HepG2 (cell line): ENCODE data around the gene UBR3. TPM values are rescaled to one million over a fixed set of nuclear protein-coding genes. Genes with fewer than 3 reads are reported as not detected.

ENCODE experiments used
- ARNTL ChIP-seq: sonication (generic); formaldehyde crosslinking; IDR thresholded peaks from 2 replicates; pipeline ENCODE4 v1.4.0; 2020; ENCODE audit warnings: mild to moderate bottlenecking, missing genetic modification reagents
- ATF6 ChIP-seq: sonication (generic); formaldehyde crosslinking; conservative IDR thresholded peaks from 2 replicates; pipeline ENCODE4 v1.4.0; 2020; ENCODE audit warnings: missing genetic modification reagents
- CCDC6 ChIP-seq: sonication (generic); formaldehyde crosslinking; IDR thresholded peaks from 2 replicates; pipeline ENCODE4 v1.8.1; 2022; ENCODE audit warnings: mild to moderate bottlenecking, missing genetic modification reagents, moderate library complexity
- DDIT3 ChIP-seq: sonication (generic); formaldehyde crosslinking; IDR thresholded peaks from 2 replicates; pipeline ENCODE4 v1.4.0; 2020; ENCODE audit warnings: mild to moderate bottlenecking, missing genetic modification reagents
- EED ChIP-seq: sonication (generic); formaldehyde crosslinking; IDR thresholded peaks from 2 replicates; pipeline ENCODE4 v1.5.0; 2020; ENCODE audit warnings: mild to moderate bottlenecking, missing genetic modification reagents
- FOXM1 ChIP-seq: sonication (generic); formaldehyde crosslinking; IDR thresholded peaks from 2 replicates; pipeline ENCODE4 v1.5.0; 2020; ENCODE audit warnings: missing genetic modification reagents
- GZF1 ChIP-seq: sonication (generic); formaldehyde crosslinking; IDR thresholded peaks from 2 replicates; pipeline ENCODE4 v1.5.1; 2020; ENCODE audit warnings: mild to moderate bottlenecking, missing genetic modification reagents
- IRF1 ChIP-seq: sonication (generic); formaldehyde crosslinking; IDR thresholded peaks from 2 replicates; pipeline ENCODE4 v1.4.0; 2020; ENCODE audit warnings: low read depth, mild to moderate bottlenecking, missing genetic modification reagents
- MEF2D ChIP-seq: sonication (generic); formaldehyde crosslinking; IDR thresholded peaks from 2 replicates; pipeline ENCODE4 v1.5.1; 2020; ENCODE audit warnings: mild to moderate bottlenecking, missing genetic modification reagents
- PHF8 ChIP-seq: sonication (generic); formaldehyde crosslinking; IDR thresholded peaks from 2 replicates; pipeline ENCODE4 v1.5.0; 2020; ENCODE audit warnings: missing genetic modification reagents
- POLR2G ChIP-seq: fragments of 200-400 bp; formaldehyde crosslinking; IDR thresholded peaks from 2 replicates; pipeline ENCODE4 v1.6.1; 2018; ENCODE audit warnings: mild to moderate bottlenecking, low read depth, low read length, moderate library complexity
- ZBTB4 ChIP-seq: sonication (generic); formaldehyde crosslinking; IDR thresholded peaks from 2 replicates; pipeline ENCODE4 v1.4.0; 2020; ENCODE audit warnings: missing genetic modification reagents, mild to moderate bottlenecking, borderline replicate concordance
- ZBTB46 ChIP-seq: sonication (generic); formaldehyde crosslinking; IDR thresholded peaks from 2 replicates; pipeline ENCODE4 v1.4.0; 2020; ENCODE audit warnings: mild to moderate bottlenecking, missing genetic modification reagents, borderline replicate concordance
- ZNF121 ChIP-seq: sonication (generic); formaldehyde crosslinking; IDR thresholded peaks from 2 replicates; pipeline ENCODE4 v1.5.0; 2020; ENCODE audit warnings: mild to moderate bottlenecking, missing genetic modification reagents
- ZNF160 ChIP-seq: sonication (generic); formaldehyde crosslinking; IDR thresholded peaks from 2 replicates; pipeline ENCODE4 v1.8.0; 2022; ENCODE audit warnings: mild to moderate bottlenecking, inconsistent platforms, missing genetic modification reagents
- ZNF33A ChIP-seq: sonication (generic); formaldehyde crosslinking; IDR thresholded peaks from 2 replicates; pipeline ENCODE4 v1.5.1; 2020; ENCODE audit warnings: missing genetic modification reagents, mild to moderate bottlenecking, moderate library complexity, borderline replicate concordance
- ZNF704 ChIP-seq: sonication (generic); formaldehyde crosslinking; IDR thresholded peaks from 2 replicates; pipeline ENCODE4 v1.8.1; 2023; ENCODE audit warnings: mild to moderate bottlenecking, inconsistent platforms, moderate library complexity, missing genetic modification reagents, borderline replicate concordance
- polyA plus RNA-seq, 8 experiments: library from polyadenylated mRNA; depleted of rRNA in 3 of 8; stranded (reverse) in 7 of 8; unstranded in 1 of 8; fragments of >200 nt; fragmentation: Illumina TruSeq in 4 of 8; extraction: Trizol in 4 of 8; gene quantifications; 2 replicates each; pipeline versions ENCODE4 v1.2.1 to v1.2.3, GENCODE V29; 2011 to 2016; ENCODE audit warnings: low read depth in 4 of 8, missing spikeins in 1 of 8, mixed read lengths in 1 of 8; ENCODE audit not compliant: insufficient read depth in 1 of 8
- total RNA-seq, 5 experiments: library from RNA; depleted of rRNA; stranded (reverse); fragments of >200 nt; fragmentation: Illumina TruSeq; extraction: Trizol; gene quantifications; 2 replicates each; pipeline ENCODE4 v1.2.3, GENCODE V29; 2016; ENCODE audit warnings: low read depth in 1 of 5

Gene UBR3
- total and polyA plus RNA-seq, 2 of the 13 experiments (the other 11 are each of a cell fraction or from before 2014, with no cell fraction given) = 15.1 to 28.0 TPM

GRCh38 chr2:169824373-169825333 is 2.6 kb upstream of the UBR3 start, which contains the start of gene METTL5 (continued):
- TF ChIP-seq IRF1 (CRISPR knock-in tag) (0 out of 2 replicates have a peak, but pooled peaks have one; percentile 63), ZBTB4 (CRISPR knock-in tag) (no peak), EED (CRISPR knock-in tag) (peak; percentile 99), ZNF121 (peak; percentile 78), PHF8 (CRISPR knock-in tag) (peak; percentile 98), FOXM1 (CRISPR knock-in tag) (0 out of 2 replicates have a peak, but pooled peaks have one; percentile 72), ARNTL (CRISPR knock-in tag) (peak; percentile 81), POLR2G (peak; percentile 96), MEF2D (CRISPR knock-in tag) (peak; percentile 52; the same call in 1 of the 2 replicates), GZF1 (CRISPR knock-in tag) (peak; percentile 73; the same call in 1 of the 2 replicates), ATF6 (CRISPR knock-in tag) (no peak), CCDC6 (peak; percentile 95), ZNF160 (peak; percentile 96), ZNF33A (CRISPR knock-in tag) (no peak), ZBTB46 (CRISPR knock-in tag) (no peak), DDIT3 (CRISPR knock-in tag) (0 out of 2 replicates have a peak, but pooled peaks have one; percentile 52), ZNF704 (peak; percentile 92)
